GM12875 (cell line): ENCODE data around the gene CDC42SE1.
A peak's percentile ranks its signal among the peaks of the same experiment; 100 is the strongest.

ENCODE experiments used
- H3K4me3 ChIP-seq: one replicate; pipeline ENCODE4 v1.5.1; 2011; ENCODE audit warnings: low read depth, low read length, control low read depth
- TF ChIP-seq, protein P1 (sequence below): IDR thresholded peaks from 2 replicates; pipeline ENCODE4 v1.5.1; 2011; ENCODE audit warnings: low read depth, mild to moderate bottlenecking, control low read depth, inconsistent platforms, low read length, moderate library complexity, borderline replicate concordance; ENCODE audit not compliant: insufficient read depth

The CDC42SE1 gene

DNA sequence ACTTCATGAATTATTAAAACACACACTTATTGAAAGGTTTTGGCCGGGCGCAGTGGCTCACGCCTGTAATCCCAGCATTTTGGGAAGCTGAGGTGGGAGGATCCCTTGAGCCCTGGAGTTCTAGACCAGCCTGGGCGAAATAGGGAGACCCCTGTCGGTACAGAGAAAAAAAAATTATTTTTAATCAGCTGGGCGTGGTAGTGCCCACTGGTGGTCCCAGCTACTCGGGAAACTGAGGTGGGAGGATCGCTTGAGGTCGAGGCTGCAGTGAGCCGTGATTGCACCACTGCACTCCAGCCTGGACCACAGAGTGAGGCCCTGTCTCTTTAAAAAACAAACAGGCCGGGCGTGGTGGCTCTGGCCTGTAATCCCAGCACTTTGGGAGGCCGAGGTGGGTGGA lies 12.8 kb upstream of the CDC42SE1 start:
- TF ChIP-seq, protein P1, sequence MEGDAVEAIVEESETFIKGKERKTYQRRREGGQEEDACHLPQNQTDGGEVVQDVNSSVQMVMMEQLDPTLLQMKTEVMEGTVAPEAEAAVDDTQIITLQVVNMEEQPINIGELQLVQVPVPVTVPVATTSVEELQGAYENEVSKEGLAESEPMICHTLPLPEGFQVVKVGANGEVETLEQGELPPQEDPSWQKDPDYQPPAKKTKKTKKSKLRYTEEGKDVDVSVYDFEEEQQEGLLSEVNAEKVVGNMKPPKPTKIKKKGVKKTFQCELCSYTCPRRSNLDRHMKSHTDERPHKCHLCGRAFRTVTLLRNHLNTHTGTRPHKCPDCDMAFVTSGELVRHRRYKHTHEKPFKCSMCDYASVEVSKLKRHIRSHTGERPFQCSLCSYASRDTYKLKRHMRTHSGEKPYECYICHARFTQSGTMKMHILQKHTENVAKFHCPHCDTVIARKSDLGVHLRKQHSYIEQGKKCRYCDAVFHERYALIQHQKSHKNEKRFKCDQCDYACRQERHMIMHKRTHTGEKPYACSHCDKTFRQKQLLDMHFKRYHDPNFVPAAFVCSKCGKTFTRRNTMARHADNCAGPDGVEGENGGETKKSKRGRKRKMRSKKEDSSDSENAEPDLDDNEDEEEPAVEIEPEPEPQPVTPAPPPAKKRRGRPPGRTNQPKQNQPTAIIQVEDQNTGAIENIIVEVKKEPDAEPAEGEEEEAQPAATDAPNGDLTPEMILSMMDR, result no peak
- H3K4me3 ChIP-seq, result no peak overlapping the region

DNA sequence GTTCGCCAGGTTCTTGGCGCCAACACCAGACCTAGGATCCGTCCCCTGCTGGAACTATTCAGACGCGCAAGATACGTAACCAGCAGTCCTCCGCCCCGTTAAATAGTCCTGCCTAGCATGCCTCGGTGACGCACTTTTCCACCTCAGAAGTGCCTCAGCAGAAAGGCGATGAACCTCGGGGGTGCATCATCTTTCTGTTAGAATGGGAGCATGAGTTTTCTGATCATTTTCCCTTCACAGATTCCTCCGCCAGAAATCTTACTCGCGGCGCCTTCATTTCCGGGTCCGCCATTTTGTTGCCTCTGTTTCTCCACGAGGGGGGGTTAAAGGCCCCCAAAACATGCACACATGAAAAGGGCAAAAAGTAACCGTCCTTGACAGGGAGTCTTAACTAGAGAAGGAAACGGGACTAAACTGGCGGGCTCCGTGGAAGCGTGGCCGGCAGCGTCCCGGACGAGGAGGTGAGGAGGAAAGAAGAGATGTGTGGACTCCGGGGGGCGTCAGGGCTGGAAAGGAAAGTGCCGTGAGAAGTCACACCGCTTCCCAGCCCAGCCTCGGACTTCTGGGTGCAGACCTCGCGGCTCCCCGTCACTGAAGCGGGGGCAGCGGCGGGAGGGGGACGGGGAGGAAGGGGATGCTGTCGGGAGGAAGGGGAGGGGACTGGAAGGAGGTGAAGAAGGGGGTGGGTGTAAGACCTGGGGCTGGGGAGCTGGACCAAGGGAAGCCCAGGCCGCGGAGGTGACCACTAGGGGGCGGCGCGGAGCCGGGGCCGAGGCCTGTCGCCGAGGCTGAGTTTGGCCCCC lies 11.3 kb upstream of the CDC42SE1 start, which contains the start of gene GABPB2:
Gene GABPB2 (plus strand): TSS at position 288 of the 803 bp plus-strand sequence. CDS start 17,429 bp downstream, outside the sequence.
- TF ChIP-seq, protein P1, result peak; percentile 98

DNA sequence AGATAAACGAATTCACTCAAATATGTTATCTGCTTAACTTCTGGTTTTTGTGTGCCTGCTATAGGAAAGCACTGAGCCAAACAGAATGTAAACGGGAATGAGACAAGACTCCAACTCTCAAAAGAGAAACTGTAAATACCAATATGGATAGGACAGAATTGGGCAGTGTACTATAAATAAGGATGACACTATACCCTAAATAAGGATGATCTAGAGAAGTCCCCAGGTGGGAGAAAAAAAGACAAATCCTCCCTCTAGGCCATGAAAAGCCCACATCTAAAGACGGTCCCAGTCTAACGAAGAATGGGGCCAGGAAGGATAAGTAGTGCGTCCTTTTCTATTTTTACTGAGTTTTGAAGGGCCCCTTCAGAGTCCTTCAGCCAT lies 9.7 kb upstream of the CDC42SE1 start:
- TF ChIP-seq, protein P1, result no peak
- H3K4me3 ChIP-seq, result no peak overlapping the region

More for the DNA sequence above, 11.3 kb upstream of the CDC42SE1 start, which contains the start of gene GABPB2:
- H3K4me3 ChIP-seq, result peak within 1 kb of the TSS; percentile 92

DNA sequence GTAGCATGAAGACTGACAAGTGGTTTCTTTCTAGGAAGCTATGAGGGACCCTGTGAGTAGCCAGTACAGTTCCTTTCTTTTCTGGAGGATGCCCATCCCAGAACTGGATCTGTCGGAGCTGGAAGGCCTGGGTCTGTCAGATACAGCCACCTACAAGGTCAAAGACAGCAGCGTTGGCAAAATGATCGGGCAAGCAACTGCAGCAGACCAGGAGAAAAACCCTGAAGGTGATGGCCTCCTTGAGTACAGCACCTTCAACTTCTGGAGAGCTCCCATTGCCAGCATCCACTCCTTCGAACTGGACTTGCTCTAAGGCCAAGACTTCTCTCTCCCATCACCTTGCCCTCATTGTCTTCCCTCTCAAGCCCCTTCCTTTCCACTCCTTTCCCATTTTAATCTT lies 7.8 kb upstream of the CDC42SE1 start:
- H3K4me3 ChIP-seq, result no peak overlapping the region
- TF ChIP-seq, protein P1, result no peak

DNA sequence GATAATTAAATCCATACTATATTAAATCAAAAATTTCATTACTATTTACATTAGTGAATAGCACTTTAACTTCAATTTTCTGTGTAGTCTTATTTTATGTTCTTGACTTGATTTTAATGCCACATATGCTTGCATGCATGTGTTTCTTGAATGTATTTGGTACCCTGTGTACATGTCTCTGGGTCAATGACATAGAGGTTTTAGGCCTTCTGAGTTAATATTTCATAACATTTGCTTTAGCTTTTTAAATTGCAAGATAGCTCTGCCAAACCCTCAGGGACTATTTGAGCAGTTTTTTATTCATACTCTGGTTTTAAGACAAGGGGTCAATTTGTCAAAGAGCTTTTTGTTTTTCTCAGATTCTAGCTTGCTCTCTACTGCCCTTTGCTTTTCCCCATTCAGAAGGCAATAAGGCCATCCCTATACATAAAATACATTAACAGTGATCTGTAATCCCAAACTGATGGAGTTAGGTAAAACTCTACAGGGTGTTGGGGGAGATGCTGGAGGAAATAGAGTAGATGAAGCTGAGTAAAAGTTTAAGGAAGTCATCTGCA lies 5.7 kb upstream of the CDC42SE1 start:
- TF ChIP-seq, protein P1, result no peak
- no peak overlapping the region for H3K4me3 ChIP-seq

DNA sequence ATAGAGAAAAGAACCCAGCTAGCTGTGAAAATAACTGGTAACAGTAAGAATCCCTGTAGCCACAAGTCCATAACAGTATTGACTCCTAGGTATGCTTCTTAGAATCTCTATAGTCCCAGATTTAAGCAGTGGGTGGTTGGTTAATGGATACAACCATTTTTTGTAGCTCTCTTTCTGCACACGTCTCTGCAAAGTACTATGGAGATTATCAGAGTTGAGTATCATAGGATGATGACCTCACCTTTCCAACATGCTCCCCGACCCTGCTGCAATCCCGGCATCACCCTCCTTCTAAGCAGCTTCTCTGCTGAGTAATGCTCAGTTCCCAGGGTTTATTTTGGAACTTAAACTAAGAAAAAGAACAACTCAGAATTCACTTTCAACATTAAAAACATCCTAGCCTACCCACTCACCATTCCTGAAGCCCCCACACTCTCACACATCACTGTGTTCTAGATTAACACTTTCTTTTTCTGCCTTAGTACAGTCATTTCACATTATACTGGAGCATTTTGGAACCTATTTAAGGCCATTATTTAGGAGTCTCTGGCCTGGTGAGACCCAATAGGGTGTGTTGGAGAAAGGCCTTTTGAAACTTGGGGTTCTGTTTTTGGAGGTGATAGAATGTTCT lies 3.4 kb upstream of the CDC42SE1 start:
- H3K4me3 ChIP-seq, result no peak overlapping the region

More for the DNA sequence above, 3.4 kb upstream of the CDC42SE1 start:
- TF ChIP-seq, protein P1, result no peak
